ENCODE measurements around the gene SKIC2.
"Not testable (repeated sequence)": the region's sequence is repeated elsewhere in the genome, so short reads cannot be mapped to it uniquely, and the experiment has no call there.

Gene SKIC2

DNA sequence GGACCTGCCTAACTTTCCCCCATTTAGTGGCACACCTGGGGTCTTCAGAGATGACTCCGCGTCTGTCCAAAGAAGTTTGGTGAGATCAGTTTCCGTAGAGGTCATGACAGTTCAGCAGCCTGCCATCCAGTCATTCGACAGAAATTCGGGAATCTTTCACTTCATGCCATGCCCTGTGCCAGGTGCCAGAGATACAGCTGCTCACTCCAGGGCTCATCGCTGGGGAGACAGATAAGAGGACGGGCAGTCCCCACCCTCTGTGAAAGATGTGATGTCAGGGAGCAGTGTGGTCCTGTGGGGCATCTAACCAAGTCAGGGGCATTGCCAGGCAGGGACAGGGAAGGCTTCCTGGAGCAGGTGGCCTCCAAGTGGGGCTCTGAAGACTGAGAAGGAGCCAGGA lies 44.3 kb downstream of the SKIC2 start:
- DNase-seq (ENCODE audit: low read depth in 2 of 2), result not testable (repeated sequence)

DNA sequence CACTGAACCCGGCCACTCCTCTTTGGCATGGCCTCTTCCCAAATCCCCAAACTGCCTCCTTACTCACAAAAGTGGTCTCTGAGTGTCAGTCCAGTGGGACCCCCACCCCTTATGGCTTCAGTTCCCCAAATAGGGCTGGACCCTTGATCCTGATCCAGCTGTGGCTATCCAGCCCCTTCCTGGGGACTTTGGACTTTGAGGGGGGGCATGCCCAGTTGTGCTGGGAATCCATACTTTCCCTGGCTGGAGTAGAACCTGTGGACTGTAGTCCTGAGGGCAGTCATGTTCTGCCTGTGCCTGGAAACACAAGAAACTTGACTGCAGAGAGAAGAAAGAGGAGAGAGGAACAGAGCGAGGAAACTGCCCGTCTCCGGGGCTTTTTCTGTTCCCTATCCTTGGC lies 45.4 kb downstream of the SKIC2 start:
- DNase-seq (ENCODE audit: low read depth in 2 of 2), result not testable (repeated sequence)

DNA sequence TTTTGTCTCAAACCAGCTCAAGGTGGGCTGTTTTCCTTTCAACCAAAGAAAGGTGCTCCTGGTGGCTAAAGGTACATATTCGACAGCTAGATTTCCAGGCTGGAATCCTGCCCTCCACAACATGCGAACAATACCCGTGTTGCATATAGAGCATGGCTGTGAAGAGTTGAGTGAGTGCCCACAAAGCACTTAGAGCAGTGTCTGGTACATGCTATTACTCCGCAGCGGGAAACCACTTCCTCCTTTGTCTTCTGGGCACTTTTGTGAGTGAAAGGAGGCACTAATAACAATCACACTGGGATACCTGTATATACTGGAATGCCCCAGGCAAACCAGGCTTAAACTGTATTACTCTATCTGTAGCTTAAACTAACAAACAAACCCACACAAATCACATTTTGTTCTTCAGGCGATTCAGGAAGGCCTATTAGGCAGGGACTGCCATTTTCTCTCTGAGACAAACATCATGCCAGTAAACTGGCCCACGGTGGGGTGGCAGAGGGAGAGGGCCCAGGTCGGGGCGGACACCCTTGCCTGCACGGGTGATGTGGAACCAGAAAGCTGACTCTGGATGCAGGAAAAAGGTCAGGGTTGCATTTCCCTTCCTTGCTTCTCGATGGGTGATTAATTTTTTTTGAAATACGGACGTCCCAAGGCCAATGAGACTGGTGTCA lies 46.0 kb downstream of the SKIC2 start:
- DNase-seq (ENCODE audit: low read depth in 2 of 2), result not testable (repeated sequence)

DNA sequence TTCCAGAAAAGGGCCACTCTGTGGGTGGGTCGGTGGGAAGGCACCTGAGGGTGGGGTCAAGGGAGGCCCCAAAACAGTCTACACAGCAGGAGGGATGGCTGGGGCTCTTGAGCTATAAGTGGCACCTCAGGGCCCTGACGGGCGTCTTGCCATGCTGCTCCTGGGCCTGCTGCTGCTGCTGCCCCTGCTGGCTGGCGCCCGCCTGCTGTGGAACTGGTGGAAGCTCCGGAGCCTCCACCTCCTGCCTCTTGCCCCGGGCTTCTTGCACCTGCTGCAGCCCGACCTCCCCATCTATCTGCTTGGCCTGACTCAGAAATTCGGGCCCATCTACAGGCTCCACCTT lies 46.5 kb downstream of the SKIC2 start:
- not testable (repeated sequence) for DNase-seq (ENCODE audit: low read depth in 2 of 2)

DNA sequence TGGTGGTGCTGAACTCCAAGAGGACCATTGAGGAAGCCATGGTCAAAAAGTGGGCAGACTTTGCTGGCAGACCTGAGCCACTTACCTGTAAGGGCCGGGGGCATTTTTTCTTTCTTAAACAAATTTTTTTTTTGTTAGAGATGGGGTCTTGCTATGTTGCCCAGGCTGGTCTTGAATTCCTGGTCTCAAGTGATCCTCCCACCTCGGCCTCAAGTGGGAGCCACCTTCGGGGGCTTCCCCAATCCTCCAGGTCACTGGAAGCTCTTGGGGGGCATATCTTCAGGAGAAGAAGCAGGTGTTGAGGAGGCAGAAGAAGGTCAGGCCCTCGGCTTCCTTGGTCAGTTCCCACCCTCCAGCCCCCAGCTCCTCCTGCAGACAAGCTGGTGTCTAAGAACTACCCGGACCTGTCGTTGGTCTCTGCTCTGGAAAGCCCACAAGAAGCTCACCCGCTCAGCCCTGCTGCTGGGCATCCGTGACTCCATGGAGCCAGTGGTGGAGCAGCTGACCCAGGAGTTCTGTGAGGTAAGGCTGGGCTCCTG lies 47.1 kb downstream of the SKIC2 start:
- DNase-seq (ENCODE audit: low read depth in 2 of 2), result not testable (repeated sequence)

DNA sequence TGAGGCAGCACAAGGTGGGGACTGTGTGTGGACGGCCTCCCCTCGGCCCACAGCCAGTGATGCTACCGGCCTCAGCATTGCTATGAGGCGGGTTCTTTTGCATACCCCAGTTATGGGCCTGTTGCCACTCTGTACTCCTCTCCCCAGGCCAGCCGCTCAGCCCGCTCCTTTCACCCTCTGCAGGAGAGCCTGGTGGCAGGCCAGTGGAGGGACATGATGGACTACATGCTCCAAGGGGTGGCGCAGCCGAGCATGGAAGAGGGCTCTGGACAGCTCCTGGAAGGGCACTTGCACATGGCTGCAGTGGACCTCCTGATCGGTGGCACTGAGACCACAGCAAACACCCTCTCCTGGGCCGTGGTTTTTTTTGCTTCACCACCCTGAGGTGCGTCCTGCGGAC lies 48.1 kb downstream of the SKIC2 start:
- DNase-seq (ENCODE audit: low read depth in 2 of 2), result not testable (repeated sequence)

DNA sequence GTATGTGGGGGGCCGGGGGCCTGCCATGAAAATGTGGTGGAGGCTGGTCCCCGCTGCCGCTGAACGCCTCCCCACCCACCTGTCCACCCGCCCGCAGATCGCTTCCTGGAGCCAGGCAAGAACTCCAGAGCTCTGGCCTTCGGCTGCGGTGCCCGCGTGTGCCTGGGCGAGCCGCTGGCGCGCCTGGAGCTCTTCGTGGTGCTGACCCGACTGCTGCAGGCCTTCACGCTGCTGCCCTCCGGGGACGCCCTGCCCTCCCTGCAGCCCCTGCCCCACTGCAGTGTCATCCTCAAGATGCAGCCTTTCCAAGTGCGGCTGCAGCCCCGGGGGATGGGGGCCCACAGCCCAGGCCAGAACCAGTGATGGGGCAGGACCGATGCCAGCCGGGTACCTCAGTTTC lies 49.1 kb downstream of the SKIC2 start:
- not testable (repeated sequence) for DNase-seq (ENCODE audit: low read depth in 2 of 2)

DNA sequence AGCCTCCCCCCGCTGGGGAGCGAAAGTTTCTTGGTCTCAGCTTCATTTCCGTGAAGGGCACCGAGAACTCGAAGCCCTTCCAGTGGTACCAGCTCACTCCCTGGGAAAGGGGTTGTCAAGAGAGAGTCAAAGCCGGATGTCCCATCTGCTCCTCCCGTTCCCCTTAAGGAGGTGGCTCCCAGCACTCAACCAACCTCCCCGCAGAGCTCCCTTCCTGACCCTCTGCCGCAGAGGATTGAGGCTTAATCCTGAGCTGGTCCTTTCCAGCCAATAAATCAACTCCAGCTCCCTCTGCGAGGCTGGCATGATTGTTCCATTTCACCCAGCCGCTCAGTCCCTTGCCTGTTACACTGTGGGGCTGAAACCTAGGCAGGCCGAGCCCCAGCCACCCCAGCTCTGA lies 49.6 kb downstream of the SKIC2 start:
- DNase-seq (ENCODE audit: low read depth in 2 of 2), result not testable (repeated sequence)

DNA sequence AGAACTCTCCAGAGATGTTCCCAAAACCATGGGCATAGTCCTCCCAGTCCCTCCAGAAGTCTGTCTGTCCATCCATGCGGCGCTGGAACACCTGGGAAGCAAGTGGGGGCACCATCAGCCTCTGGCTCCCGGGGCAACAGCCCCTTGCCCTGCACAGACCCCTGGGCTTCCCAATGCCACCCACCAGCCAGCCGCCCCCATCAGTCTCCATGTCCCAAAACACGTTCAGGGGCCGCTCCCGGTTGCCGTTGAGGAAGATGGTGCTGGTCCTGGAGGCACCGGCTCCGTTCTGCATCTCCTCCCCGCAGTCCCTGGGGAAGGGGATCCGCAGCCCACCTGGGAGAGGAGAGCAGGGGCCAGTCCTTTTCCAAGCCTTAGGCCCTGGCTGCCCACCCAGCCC lies 50.6 kb downstream of the SKIC2 start:
- DNase-seq (ENCODE audit: low read depth in 2 of 2), result not testable (repeated sequence)

DNA sequence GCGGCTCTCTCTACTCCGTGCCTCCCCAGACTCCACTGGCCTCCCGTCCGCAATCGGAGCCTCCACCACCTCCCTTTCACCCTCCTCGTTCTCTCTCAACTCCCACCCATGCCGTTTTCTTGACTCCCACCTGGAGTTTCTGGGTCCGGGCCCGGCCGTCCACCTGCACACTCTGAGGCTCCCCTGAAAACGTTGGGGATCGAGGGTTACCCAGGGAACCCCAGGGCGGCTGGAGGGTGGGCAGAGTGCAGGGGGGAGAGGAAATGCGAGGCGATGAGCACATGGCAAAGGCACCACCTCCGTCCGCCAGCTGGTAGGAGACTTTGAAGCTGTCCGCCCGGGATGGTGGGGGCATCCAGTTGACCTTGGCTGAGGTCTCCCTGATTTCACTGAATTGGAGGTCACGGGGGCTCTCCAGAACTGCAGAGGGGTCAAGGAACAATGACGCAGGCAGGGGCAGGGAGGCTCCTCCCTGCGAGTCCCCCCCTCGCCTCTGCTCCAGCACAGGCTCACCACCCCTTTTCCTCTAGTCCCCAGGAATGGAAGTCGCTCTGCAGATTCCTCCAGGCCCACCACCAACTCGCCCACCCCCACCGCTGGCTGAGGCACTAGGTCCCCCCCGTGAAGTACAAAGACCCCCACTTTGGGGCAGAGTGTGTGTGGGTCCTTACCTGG lies 52.0 kb downstream of the SKIC2 start:
- not testable (repeated sequence) for DNase-seq (ENCODE audit: low read depth in 2 of 2)

DNA sequence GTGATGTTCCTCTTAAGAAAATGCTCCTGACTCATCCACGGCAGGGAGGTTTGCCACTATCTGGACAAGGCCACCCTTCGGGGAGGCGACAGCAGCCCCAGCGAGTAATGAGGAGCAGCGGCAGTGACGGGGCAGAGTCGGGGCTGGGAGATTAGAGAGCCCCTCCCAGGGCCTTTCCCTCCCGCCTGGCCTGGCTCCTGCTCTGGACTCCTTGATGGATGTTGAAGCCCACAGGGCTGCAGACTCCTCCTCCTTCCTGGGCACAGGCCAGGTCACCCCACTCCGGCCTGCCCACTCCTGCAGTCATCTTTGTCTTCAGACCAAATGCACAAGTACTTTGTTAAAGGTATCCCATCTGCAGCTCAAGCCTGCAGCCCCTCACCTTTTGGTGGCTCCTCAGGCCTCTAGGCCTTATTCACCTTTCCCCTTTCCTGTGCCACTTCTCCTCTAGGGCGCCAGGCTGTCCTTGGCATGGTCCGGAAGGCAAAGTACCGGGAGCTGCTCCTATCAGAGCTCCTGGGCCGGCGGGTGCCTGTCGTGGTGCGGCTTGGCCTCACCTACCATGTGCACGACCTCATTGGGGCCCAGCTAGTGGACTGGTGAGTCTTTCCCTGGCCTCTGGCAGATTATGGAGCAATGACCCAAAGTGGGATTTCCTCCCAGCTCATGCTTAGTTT lies 54.1 kb downstream of the SKIC2 start:
- not testable (repeated sequence) for DNase-seq (ENCODE audit: low read depth in 2 of 2)

DNA sequence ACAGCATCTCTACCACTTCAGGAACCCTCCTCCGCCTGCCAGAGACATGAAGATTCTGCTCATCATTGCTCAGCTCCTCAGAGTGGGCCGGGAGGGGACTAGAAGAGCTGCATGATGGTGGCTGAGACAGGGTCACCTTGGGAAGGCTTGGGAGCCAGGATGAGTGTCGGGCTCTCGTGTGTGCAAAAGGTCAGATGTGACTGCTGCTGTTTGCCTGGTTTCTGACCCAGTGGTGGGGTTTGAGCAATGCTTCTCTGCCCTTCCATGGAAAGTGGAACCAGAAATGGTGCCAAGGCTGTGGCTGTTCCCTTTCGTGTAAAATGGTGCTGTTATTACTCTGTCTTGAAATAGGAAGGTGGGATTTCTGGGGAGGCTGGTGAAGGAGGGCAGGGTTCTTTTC lies 54.8 kb downstream of the SKIC2 start:
- not testable (repeated sequence) for DNase-seq (ENCODE audit: low read depth in 2 of 2)

DNA sequence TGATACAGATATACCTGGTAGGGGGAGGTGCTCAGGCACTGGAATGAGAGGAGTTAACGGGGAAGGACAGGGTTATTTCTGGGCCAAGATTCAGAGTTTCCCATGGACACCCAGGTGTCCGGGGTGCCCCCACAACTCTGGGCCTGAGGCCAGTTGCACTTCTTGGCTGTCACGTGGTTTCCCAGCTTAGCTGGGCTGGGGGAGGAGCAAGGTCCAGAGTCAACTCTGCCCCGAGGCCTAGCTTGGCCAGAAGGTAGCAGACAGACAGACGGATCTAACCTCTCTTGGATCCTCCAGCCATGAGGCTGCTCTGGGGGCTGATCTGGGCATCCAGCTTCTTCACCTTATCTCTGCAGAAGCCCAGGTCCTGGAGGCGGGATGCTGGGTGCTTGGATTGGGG lies 55.6 kb downstream of the SKIC2 start, which contains the start of gene C4B:
Gene C4B, plus strand, starts transcription at position 249 of the 400 bp plus-strand sequence. Its CDS starts 51 bp downstream, at position 300.
- not testable (repeated sequence) for DNase-seq (ENCODE audit: low read depth in 2 of 2)
